Mucosa of rectum (tissue), 2 donors: ENCODE data around the gene HMGXB3.
A peak's percentile ranks its signal among the peaks of the same experiment; 100 is the strongest.

Experiments
- H3K27ac ChIP-seq, 2 donors: one replicate each; pipeline ENCODE4 v1.7.0; 2013; ENCODE audit warnings: inconsistent platforms in 2 of 2, low read depth in 2 of 2, low read length in 2 of 2
- H3K27me3 ChIP-seq, 2 donors: one replicate each; pipeline ENCODE4 v1.7.0; 2013; ENCODE audit warnings: low read length in 2 of 2; ENCODE audit not compliant: control insufficient read depth in 2 of 2, insufficient read depth in 2 of 2
- H3K36me3 ChIP-seq, 2 donors: one replicate each; pipeline ENCODE4 v1.7.0; 2013; ENCODE audit warnings: low read length in 2 of 2; ENCODE audit not compliant: control insufficient read depth in 2 of 2, insufficient read depth in 2 of 2
- H3K4me1 ChIP-seq, 2 donors: one replicate each; pipeline ENCODE4 v1.7.0; 2013; ENCODE audit warnings: low read length in 2 of 2, mild to moderate bottlenecking in 1 of 2; ENCODE audit not compliant: control insufficient read depth in 2 of 2, insufficient read depth in 2 of 2
- H3K4me3 ChIP-seq, 2 donors: one replicate each; pipeline ENCODE4 v1.7.0; 2013; ENCODE audit warnings: low read length in 2 of 2
- H3K9ac ChIP-seq, 2 donors: one replicate each; pipeline ENCODE4 v1.7.0; 2013; ENCODE audit warnings: low read length in 2 of 2, low read depth in 1 of 2, mild to moderate bottlenecking in 1 of 2
- H3K9me3 ChIP-seq, 2 donors: one replicate each; pipeline ENCODE4 v1.7.0; 2013; ENCODE audit warnings: low read length in 2 of 2; ENCODE audit not compliant: control insufficient read depth in 2 of 2
- donor health status: healthy.
- donor health status: Normal muscosa, but diverticular disease.

The HMGXB3 gene

GRCh38 chr5:150033334-150033733 lies 32.8 kb downstream of the HMGXB3 start:
- no peaks in the 10 kb centered on the region for H3K4me1 ChIP-seq
- no peak overlapping the region for H3K9ac ChIP-seq
- H3K9me3 ChIP-seq = no peaks in the 10 kb centered on the region
- no peak overlapping the region for H3K4me3 ChIP-seq
- peaks cover 79 to 82% of the 10 kb centered on the region in 2 donors for H3K36me3 ChIP-seq
- no peaks in the 10 kb centered on the region for H3K27me3 ChIP-seq
- no peak overlapping the region for H3K27ac ChIP-seq

DNA sequence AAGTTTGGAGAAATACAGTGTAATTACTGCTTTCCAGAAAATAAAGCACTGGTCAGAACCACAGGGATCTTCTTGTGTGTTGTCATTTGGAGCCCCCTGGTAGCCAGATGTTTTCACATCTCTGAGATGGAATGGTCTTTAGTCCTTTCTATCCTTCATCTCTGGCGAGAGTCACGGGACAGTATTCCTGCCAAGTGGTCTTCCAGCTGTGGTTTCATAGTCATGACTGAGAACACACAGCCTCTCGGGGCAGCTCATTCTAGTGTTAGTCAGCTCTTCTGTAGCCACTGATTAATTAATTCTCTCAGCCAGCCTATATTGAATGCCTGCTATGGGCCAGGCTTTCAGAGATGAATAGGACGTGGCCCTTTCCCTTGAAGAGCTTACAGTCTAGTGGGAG lies 34.1 kb downstream of the HMGXB3 start:
- Histone ChIP-seq H3K36me3 (peaks cover 82 to 86% of the 10 kb centered on the region in 2 donors), H3K9ac (no peak overlapping the region), H3K27ac (no peak overlapping the region), H3K9me3 (no peaks in the 10 kb centered on the region), H3K4me1 (no peaks in the 10 kb centered on the region), H3K4me3 (no peak overlapping the region), H3K27me3 (no peaks in the 10 kb centered on the region)

DNA sequence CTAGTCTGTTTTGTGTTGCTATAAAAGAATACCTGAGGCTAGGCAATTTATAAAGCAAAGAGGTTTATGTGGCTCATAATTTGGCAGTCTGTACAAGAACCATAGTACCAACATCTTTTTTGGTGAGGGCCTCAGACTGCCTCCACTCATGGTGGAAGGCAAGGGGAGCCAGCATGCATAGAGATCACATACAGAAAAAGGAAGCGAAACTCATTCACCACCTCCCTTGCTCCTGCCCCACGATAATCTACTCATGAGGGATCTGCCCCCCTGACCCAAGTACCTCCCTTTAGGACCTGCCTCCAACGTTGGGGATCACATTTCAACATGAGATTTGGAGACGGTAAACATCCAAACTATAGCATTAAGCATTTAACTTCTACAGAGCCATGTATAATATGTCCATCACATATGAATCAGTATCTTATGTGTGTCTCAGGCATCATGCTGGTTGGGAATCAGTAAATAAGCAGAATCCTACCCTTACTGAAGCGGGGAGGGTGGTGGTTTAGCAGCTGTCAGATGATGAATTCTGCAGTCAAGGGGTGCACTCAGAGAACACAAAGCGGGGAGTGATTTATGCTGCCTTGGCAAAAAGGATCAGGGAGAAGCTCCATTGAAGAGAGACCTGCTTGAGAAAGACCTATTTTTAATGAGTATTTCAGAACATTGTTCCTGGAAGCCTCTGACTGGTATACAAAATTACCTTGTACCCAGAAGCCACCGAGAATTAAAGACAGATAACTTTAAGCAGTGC lies 34.8 kb downstream of the HMGXB3 start:
- no peak overlapping the region for H3K9ac ChIP-seq
- H3K36me3 ChIP-seq = peaks cover 81 to 86% of the 10 kb centered on the region in 2 donors
- no peak overlapping the region for H3K27ac ChIP-seq
- H3K9me3 ChIP-seq = no peaks in the 10 kb centered on the region
- H3K4me3 ChIP-seq = no peak overlapping the region
- H3K27me3 ChIP-seq = no peaks in the 10 kb centered on the region
- H3K4me1 ChIP-seq = no peaks in the 10 kb centered on the region

DNA sequence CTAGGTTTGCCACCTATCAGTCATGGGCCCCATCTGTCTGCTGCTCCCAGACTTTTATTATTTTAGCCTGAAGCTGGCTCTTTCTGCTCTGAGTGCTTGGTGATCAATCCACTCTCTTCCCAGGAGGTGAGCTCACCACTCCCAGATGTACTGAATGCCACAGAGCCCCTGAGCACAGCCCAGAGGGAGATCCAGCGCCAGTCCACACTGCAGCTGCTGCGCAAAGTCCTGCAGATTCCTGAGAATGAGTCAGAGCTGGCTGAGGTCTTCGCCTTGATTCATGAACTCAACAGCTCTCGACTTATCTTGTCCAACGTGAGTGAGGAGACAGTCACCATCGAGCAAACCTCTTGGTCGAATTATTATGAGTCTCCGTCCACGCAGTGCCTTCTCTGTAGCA lies 36.0 kb downstream of the HMGXB3 start:
- Histone ChIP-seq H3K27ac (no peak overlapping the region), H3K4me3 (no peak overlapping the region), H3K36me3 (peaks cover 81 to 86% of the 10 kb centered on the region in 2 donors), H3K4me1 (no peaks in the 10 kb centered on the region), H3K9ac (no peak overlapping the region), H3K9me3 (no peaks in the 10 kb centered on the region), H3K27me3 (no peaks in the 10 kb centered on the region)

- Histone ChIP-seq H3K4me1 (peaks cover 3 to 5% of the 10 kb centered on the region in 2 donors), H3K9ac (no peak overlapping the region), H3K36me3 (peaks cover 75 to 76% of the 10 kb centered on the region in 2 donors), H3K27ac (no peak overlapping the region), H3K27me3 (no peaks in the 10 kb centered on the region), H3K9me3 (no peaks in the 10 kb centered on the region), H3K4me3 (no peak overlapping the region)
These were observed 38.0 kb downstream of the HMGXB3 start for GRCh38 chr5:150038547-150038946.

GRCh38 chr5:150042459-150042858 lies 41.9 kb downstream of the HMGXB3 start:
- Histone ChIP-seq H3K4me1 (peaks cover 12 to 14% of the 10 kb centered on the region in 2 donors), H3K9me3 (no peaks in the 10 kb centered on the region), H3K27ac (no peak overlapping the region), H3K36me3 (peaks cover 61 to 68% of the 10 kb centered on the region in 2 donors), H3K27me3 (no peaks in the 10 kb centered on the region), H3K9ac (no peak overlapping the region), H3K4me3 (no peak overlapping the region)

- Histone ChIP-seq H3K4me3 (peak overlapping the region in 1 of 2 donors; percentile 24), H3K27ac (peak overlapping the region; percentile 25 to 46), H3K27me3 (no peaks in the 10 kb centered on the region), H3K36me3 (peaks cover 65 to 70% of the 10 kb centered on the region in 2 donors), H3K4me1 (peaks cover 12 to 14% of the 10 kb centered on the region in 2 donors), H3K9me3 (no peaks in the 10 kb centered on the region), H3K9ac (peak overlapping the region in 1 of 2 donors; percentile 5)
These were observed 43.3 kb downstream of the HMGXB3 start for GRCh38 chr5:150043657-150044328.

- Histone ChIP-seq H3K9me3 (no peaks in the 10 kb centered on the region), H3K27me3 (no peaks in the 10 kb centered on the region), H3K4me1 (peaks cover 12 to 14% of the 10 kb centered on the region in 2 donors), H3K27ac (peak overlapping the region; percentile 25 to 46), H3K4me3 (no peak overlapping the region), H3K9ac (no peak overlapping the region), H3K36me3 (peaks cover 66 to 74% of the 10 kb centered on the region in 2 donors)
These were observed 43.8 kb downstream of the HMGXB3 start for GRCh38 chr5:150044329-150044681.

DNA sequence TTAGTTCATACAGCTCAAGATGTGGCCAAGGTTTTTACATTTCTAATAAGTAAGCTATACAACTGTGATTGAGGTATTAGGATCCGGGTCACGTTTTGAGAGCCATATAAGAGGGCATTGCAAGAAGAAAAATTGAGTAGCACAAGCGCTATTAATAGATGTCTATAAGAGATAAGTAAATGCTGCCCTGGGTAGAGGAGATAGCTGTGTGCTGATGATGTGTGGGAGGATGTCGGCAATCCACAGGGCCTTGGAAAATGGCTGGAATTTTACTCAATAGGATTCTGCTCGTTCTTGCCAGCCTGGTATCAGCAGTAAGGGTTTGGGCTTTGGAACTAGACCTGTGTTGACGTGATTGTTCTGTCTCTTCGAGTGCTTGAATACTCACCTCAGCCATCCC lies 44.2 kb downstream of the HMGXB3 start:
- Histone ChIP-seq H3K9ac (no peak overlapping the region), H3K27ac (no peak overlapping the region), H3K27me3 (no peaks in the 10 kb centered on the region), H3K9me3 (no peaks in the 10 kb centered on the region), H3K4me1 (peaks cover 12 to 14% of the 10 kb centered on the region in 2 donors), H3K36me3 (peaks cover 68 to 76% of the 10 kb centered on the region in 2 donors), H3K4me3 (no peak overlapping the region)

DNA sequence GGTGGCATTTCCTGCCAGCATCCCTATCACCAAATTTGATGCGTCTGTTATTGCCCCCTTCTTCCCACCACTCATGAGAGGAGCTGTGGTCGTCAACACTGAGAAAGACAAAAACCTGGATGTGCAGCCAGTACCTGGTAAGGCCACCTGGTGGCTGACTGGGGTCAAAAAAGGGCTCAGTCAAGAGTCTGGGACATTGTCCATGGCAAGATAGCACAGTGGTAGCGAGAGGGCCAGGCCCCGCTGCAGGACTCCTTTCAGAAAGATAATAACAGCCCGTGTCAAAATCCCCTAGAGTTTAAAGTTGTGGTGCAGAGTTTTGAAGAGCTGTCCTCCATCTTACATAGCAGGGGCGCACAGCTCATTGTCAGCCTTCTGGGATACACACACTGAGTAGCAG lies 45.0 kb downstream of the HMGXB3 start:
- peaks cover 70 to 79% of the 10 kb centered on the region in 2 donors for H3K36me3 ChIP-seq
- peaks cover 12 to 14% of the 10 kb centered on the region in 2 donors for H3K4me1 ChIP-seq
- no peak overlapping the region for H3K27ac ChIP-seq
- H3K27me3 ChIP-seq = no peaks in the 10 kb centered on the region
- H3K9ac ChIP-seq = no peak overlapping the region
- H3K9me3 ChIP-seq = no peaks in the 10 kb centered on the region
- no peak overlapping the region for H3K4me3 ChIP-seq
